Measurements from ENCODE around the gene ADGRG6. TPM values are rescaled to one million over a fixed set of nuclear protein-coding genes. Genes with fewer than 3 reads are reported as not detected.

ADGRG6 gene
- polyA plus RNA-seq, 1 of the 3 experiments (the other 2 are of a cell fraction): 61.5 TPM

DNA sequence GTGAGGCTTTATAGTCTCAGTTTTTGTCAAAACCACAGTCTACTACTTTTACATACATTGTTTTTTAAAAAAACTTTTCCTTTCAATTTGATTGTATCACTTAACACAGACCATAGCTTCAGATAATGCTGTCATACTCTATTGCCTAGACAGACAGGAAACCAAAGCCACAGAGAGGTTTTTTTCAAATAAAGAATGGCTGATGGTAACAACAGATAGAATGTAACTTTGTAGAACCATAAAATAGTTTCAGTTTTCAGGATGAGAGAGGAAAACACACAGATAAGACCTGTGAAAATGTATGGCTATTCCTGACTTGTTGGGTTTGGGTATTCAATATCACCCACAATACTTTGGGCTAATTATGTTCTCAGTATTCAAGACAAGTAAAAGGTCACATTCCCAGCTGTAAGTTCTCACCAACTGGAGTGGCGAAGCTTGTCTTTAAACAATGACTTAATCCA is 94.0 kb downstream of the ADGRG6 start:
- Histone ChIP-seq H3K27me3 (ENCODE audit: insufficient read depth) (no peaks in the 10 kb centered on the region), H3K9me2 (no peaks in the 10 kb centered on the region), H3K4me3 (ENCODE audit: low read depth in 2 of 2, low read length in 1 of 2) (peak overlapping the region in 1 of 2 experiments; percentile 14; a peak in 1 of 4 replicates), H3K9me3 (no peaks in the 10 kb centered on the region), H3K79me2 (ENCODE audit: insufficient read depth) (peaks cover 14% of the 10 kb centered on the region), H3K9ac (peak overlapping the region; percentile 45; the same call in 1 of the 2 replicates), H4K20me1 (ENCODE audit: insufficient read depth) (no peaks in the 10 kb centered on the region), H3K36me3 (replicated peaks in 1 of 2; ENCODE audit: control insufficient read depth in 1 of 2, insufficient read depth in 2 of 2, low read length in 1 of 2) (peaks cover 32 to 57% of the 10 kb centered on the region in 2 experiments), H3K27ac (ENCODE audit: low read depth in 2 of 2, low read length in 1 of 2) (peak overlapping the region; percentile 68 to 94; a peak in 3 of 4 replicates), H2AFZ (ENCODE audit: low read depth) (peak overlapping the region; percentile 4; the same call in 1 of the 2 replicates), H3K4me2 (peak overlapping the region; percentile 47; the same call in 1 of the 2 replicates), H3K4me1 (ENCODE audit: control insufficient read depth in 1 of 2, insufficient read depth in 2 of 2, low read depth in 1 of 2, low read length in 1 of 2) (peaks cover 0 to 21% of the 10 kb centered on the region in 2 experiments; a peak in 2 of 4 replicates), H3F3A (replicated peaks; ENCODE audit: insufficient read depth) (peaks cover 48% of the 10 kb centered on the region)
- ChIA-PET CTCF (no interaction called here), POLR2A (no interaction called here)
- no peak for DNase-seq
- WGBS (ENCODE audit: low lambda C conversion rate): 38% methylated on average over 1 of the region's 1 CpG
- TF ChIP-seq, protein P1, sequence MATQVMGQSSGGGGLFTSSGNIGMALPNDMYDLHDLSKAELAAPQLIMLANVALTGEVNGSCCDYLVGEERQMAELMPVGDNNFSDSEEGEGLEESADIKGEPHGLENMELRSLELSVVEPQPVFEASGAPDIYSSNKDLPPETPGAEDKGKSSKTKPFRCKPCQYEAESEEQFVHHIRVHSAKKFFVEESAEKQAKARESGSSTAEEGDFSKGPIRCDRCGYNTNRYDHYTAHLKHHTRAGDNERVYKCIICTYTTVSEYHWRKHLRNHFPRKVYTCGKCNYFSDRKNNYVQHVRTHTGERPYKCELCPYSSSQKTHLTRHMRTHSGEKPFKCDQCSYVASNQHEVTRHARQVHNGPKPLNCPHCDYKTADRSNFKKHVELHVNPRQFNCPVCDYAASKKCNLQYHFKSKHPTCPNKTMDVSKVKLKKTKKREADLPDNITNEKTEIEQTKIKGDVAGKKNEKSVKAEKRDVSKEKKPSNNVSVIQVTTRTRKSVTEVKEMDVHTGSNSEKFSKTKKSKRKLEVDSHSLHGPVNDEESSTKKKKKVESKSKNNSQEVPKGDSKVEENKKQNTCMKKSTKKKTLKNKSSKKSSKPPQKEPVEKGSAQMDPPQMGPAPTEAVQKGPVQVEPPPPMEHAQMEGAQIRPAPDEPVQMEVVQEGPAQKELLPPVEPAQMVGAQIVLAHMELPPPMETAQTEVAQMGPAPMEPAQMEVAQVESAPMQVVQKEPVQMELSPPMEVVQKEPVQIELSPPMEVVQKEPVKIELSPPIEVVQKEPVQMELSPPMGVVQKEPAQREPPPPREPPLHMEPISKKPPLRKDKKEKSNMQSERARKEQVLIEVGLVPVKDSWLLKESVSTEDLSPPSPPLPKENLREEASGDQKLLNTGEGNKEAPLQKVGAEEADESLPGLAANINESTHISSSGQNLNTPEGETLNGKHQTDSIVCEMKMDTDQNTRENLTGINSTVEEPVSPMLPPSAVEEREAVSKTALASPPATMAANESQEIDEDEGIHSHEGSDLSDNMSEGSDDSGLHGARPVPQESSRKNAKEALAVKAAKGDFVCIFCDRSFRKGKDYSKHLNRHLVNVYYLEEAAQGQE (IDR thresholded peaks at IDR 0.05; ENCODE audit: low read depth, low read length): no peak
- TF ChIP-seq YY1 (IDR thresholded peaks at IDR 0.05; ENCODE audit: low read depth): no peak
- peak; percentile 24; the same call in 1 of the 2 replicates for TF ChIP-seq FOXM1 (IDR thresholded peaks at IDR 0.05; ENCODE audit: low read depth)
- TF ChIP-seq POLR2AphosphoS5 (IDR thresholded peaks at IDR 0.05; ENCODE audit: low read depth, low read length): no peak; the same call in 1 of the 2 replicates
- peak in 1 of 2 experiments; percentile 78; a peak in 1 of 4 replicates for TF ChIP-seq EP300 (IDR thresholded peaks at IDR 0.05; ENCODE audit: borderline replicate concordance in 1 of 2, low read depth in 1 of 2, low read length in 1 of 2)
- no peak for TF ChIP-seq RFX5 (IDR thresholded peaks at IDR 0.05; ENCODE audit: low read length)
- no peak for TF ChIP-seq CHD2 (IDR thresholded peaks at IDR 0.05; ENCODE audit: low read length, partially characterized antibody)
- TF ChIP-seq JUND (IDR thresholded peaks at IDR 0.05): peak; percentile 68
- 0 out of 2 replicates have a peak, but pooled peaks have one; percentile 24 for TF ChIP-seq FOSL2 (IDR thresholded peaks at IDR 0.05; ENCODE audit: borderline replicate concordance, low read depth)
- 0 out of 2 replicates have a peak, but pooled peaks have one; percentile 37 for TF ChIP-seq NFIC (IDR thresholded peaks at IDR 0.05; ENCODE audit: borderline replicate concordance)
- TF ChIP-seq NRF1 (IDR thresholded peaks at IDR 0.05; ENCODE audit: low read depth, low read length): no peak
- no peak for TF ChIP-seq GABPA (IDR thresholded peaks at IDR 0.05; ENCODE audit: low read depth)
- TF ChIP-seq, protein P2, sequence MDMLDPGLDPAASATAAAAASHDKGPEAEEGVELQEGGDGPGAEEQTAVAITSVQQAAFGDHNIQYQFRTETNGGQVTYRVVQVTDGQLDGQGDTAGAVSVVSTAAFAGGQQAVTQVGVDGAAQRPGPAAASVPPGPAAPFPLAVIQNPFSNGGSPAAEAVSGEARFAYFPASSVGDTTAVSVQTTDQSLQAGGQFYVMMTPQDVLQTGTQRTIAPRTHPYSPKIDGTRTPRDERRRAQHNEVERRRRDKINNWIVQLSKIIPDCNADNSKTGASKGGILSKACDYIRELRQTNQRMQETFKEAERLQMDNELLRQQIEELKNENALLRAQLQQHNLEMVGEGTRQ (IDR thresholded peaks at IDR 0.05; ENCODE audit: borderline replicate concordance, low read depth, low read length): no peak
- TF ChIP-seq, protein P3, sequence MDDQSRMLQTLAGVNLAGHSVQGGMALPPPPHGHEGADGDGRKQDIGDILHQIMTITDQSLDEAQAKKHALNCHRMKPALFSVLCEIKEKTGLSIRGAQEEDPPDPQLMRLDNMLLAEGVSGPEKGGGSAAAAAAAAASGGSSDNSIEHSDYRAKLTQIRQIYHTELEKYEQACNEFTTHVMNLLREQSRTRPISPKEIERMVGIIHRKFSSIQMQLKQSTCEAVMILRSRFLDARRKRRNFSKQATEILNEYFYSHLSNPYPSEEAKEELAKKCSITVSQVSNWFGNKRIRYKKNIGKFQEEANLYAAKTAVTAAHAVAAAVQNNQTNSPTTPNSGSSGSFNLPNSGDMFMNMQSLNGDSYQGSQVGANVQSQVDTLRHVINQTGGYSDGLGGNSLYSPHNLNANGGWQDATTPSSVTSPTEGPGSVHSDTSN (IDR thresholded peaks at IDR 0.05): peak; percentile 88
- no peak for TF ChIP-seq MEF2A (IDR thresholded peaks at IDR 0.05; ENCODE audit: borderline replicate concordance, low read depth)
- no peak for TF ChIP-seq RAD21 (IDR thresholded peaks at IDR 0.05; ENCODE audit: low read length)
- TF ChIP-seq ELF1 (IDR thresholded peaks at IDR 0.05): no peak
- TF ChIP-seq TCF12 (IDR thresholded peaks at IDR 0.05): peak; percentile 86
- TF ChIP-seq RCOR1 (IDR thresholded peaks at IDR 0.05; ENCODE audit: low read length): no peak
- TF ChIP-seq SIN3A (IDR thresholded peaks at IDR 0.05; ENCODE audit: borderline replicate concordance, low read depth, low read length): no peak
- TF ChIP-seq FOXJ3 (CRISPR knock-in tag; IDR thresholded peaks at IDR 0.05): no peak
- no peak for TF ChIP-seq GATA2 (CRISPR knock-in tag; IDR thresholded peaks at IDR 0.05)
- TF ChIP-seq, protein P4, sequence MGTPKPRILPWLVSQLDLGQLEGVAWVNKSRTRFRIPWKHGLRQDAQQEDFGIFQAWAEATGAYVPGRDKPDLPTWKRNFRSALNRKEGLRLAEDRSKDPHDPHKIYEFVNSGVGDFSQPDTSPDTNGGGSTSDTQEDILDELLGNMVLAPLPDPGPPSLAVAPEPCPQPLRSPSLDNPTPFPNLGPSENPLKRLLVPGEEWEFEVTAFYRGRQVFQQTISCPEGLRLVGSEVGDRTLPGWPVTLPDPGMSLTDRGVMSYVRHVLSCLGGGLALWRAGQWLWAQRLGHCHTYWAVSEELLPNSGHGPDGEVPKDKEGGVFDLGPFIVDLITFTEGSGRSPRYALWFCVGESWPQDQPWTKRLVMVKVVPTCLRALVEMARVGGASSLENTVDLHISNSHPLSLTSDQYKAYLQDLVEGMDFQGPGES (IDR thresholded peaks at IDR 0.05; ENCODE audit: low read depth, low read length): no peak
- no peak for TF ChIP-seq SMC3 (IDR thresholded peaks at IDR 0.05; ENCODE audit: low read depth, low read length)
- no peak for TF ChIP-seq MXI1 (IDR thresholded peaks at IDR 0.05; ENCODE audit: low read depth, low read length)
- TF ChIP-seq, protein P5, sequence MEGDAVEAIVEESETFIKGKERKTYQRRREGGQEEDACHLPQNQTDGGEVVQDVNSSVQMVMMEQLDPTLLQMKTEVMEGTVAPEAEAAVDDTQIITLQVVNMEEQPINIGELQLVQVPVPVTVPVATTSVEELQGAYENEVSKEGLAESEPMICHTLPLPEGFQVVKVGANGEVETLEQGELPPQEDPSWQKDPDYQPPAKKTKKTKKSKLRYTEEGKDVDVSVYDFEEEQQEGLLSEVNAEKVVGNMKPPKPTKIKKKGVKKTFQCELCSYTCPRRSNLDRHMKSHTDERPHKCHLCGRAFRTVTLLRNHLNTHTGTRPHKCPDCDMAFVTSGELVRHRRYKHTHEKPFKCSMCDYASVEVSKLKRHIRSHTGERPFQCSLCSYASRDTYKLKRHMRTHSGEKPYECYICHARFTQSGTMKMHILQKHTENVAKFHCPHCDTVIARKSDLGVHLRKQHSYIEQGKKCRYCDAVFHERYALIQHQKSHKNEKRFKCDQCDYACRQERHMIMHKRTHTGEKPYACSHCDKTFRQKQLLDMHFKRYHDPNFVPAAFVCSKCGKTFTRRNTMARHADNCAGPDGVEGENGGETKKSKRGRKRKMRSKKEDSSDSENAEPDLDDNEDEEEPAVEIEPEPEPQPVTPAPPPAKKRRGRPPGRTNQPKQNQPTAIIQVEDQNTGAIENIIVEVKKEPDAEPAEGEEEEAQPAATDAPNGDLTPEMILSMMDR (IDR thresholded peaks at IDR 0.05): no peak
